ENCODE data around the gene GPD2.

DNA sequence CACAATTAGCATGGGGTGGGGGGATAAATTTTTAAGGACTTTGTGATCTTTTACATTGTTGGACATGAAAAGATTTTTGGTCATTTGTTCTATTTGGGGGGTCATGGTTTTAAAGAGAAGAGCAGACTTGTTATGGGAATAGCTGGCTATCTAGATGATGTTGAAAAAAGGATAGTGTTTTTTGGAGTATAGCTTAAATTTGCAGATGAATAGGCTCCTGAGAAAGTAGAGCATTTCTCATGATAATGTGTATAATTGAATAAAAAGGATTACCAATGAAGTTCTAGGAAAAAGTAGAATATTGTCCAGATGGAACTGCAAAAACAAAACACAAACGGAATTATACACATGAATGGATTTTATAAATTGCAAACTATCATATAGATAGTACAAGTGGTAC, 186.3 kb downstream of the GPD2 start:
- TF ChIP-seq, protein P1, sequence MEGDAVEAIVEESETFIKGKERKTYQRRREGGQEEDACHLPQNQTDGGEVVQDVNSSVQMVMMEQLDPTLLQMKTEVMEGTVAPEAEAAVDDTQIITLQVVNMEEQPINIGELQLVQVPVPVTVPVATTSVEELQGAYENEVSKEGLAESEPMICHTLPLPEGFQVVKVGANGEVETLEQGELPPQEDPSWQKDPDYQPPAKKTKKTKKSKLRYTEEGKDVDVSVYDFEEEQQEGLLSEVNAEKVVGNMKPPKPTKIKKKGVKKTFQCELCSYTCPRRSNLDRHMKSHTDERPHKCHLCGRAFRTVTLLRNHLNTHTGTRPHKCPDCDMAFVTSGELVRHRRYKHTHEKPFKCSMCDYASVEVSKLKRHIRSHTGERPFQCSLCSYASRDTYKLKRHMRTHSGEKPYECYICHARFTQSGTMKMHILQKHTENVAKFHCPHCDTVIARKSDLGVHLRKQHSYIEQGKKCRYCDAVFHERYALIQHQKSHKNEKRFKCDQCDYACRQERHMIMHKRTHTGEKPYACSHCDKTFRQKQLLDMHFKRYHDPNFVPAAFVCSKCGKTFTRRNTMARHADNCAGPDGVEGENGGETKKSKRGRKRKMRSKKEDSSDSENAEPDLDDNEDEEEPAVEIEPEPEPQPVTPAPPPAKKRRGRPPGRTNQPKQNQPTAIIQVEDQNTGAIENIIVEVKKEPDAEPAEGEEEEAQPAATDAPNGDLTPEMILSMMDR (tag by site-specific recombination; IDR thresholded peaks at IDR 0.05) = no peak
- TF ChIP-seq ZNF23 (tag by site-specific recombination; IDR thresholded peaks at IDR 0.05; ENCODE audit: borderline replicate concordance) (no peak), ZBTB8A (tag by site-specific recombination; IDR thresholded peaks at IDR 0.05) (no peak), ZNF174 (tag by site-specific recombination; IDR thresholded peaks at IDR 0.05) (no peak), YY1 (tag by site-specific recombination; IDR thresholded peaks at IDR 0.05) (no peak), ZNF214 (tag by site-specific recombination; IDR thresholded peaks at IDR 0.05; ENCODE audit: borderline replicate concordance) (no peak), MYNN (tag by site-specific recombination; IDR thresholded peaks at IDR 0.05; ENCODE audit: borderline replicate concordance) (no peak), ZBTB20 (tag by site-specific recombination; IDR thresholded peaks at IDR 0.05) (no peak)
- TF ChIP-seq, protein P2, sequence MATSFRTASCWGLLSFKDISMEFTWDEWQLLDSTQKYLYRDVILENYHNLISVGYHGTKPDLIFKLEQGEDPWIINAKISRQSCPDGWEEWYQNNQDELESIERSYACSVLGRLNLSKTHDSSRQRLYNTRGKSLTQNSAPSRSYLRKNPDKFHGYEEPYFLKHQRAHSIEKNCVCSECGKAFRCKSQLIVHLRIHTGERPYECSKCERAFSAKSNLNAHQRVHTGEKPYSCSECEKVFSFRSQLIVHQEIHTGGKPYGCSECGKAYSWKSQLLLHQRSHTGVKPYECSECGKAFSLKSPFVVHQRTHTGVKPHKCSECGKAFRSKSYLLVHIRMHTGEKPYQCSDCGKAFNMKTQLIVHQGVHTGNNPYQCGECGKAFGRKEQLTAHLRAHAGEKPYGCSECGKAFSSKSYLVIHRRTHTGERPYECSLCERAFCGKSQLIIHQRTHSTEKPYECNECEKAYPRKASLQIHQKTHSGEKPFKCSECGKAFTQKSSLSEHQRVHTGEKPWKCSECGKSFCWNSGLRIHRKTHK (tag by site-specific recombination; IDR thresholded peaks at IDR 0.05) = no peak
- TF ChIP-seq, protein P3, sequence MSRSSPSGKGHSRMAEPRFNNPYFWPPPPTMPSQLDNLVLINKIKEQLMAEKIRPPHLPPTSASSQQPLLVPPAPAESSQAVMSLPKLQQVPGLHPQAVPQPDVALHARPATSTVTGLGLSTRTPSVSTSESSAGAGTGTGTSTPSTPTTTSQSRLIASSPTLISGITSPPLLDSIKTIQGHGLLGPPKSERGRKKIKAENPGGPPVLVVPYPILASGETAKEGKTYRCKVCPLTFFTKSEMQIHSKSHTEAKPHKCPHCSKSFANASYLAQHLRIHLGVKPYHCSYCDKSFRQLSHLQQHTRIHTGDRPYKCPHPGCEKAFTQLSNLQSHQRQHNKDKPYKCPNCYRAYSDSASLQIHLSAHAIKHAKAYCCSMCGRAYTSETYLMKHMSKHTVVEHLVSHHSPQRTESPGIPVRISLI (tag by site-specific recombination; IDR thresholded peaks at IDR 0.05) = no peak
- TF ChIP-seq, protein P4, sequence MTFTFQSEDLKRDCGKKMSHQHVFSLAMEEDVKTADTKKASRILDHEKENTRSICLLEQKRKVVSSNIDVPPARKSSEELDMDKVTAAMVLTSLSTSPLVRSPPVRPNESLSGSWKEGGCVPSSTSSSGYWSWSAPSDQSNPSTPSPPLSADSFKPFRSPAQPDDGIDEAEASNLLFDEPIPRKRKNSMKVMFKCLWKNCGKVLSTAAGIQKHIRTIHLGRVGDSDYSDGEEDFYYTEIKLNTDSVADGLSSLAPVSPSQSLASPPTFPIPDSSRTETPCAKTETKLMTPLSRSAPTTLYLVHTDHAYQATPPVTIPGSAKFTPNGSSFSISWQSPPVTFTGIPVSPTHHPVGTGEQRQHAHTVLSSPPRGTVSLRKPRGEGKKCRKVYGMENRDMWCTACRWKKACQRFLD (tag by site-specific recombination; IDR thresholded peaks at IDR 0.05) = no peak
